Tibial nerve (tissue), 4 donors: ENCODE data around the gene KRT222. TPM values are rescaled to one million over a fixed set of nuclear protein-coding genes. Genes with fewer than 3 reads are reported as not detected.

Experiments used
- DNase-seq, 2 donors: peaks; one replicate each; pipeline ENCODE4 v3.0.0-alpha.2; 2019; ENCODE audit warnings: low spot score in 2 of 2
- H3K27ac ChIP-seq, 4 donors: fragments of 200-600 bp; sonication (generic) in 3 of 4; one replicate each; pipeline ENCODE4 v1.5.1; 2017 to 2019; ENCODE audit warnings: mild to moderate bottlenecking in 1 of 4
- H3K27me3 ChIP-seq, 2 donors: fragments of 200-600 bp; sonication (generic) in 1 of 2; one replicate each; pipeline versions ENCODE4 v1.5.1 to v1.6.0; 2017 to 2019
- H3K36me3 ChIP-seq, 3 donors: fragments of 200-600 bp; sonication (generic); one replicate each; pipeline ENCODE4 v1.5.1; 2018 to 2019
- H3K4me1 ChIP-seq, 4 donors: fragments of 200-600 bp; sonication (generic) in 3 of 4; one replicate each; pipeline ENCODE4 v1.5.1; 2017 to 2019
- H3K4me3 ChIP-seq, 4 donors: fragments of 200-600 bp; sonication (generic) in 3 of 4; one replicate each; pipeline ENCODE4 v1.5.1; 2017 to 2019; ENCODE audit warnings: mild to moderate bottlenecking in 1 of 4, moderate library complexity in 1 of 4
- H3K9me3 ChIP-seq, 4 donors: fragments of 200-600 bp; sonication (generic) in 3 of 4; one replicate each; pipeline ENCODE4 v1.5.1; 2017 to 2019
- EP300 ChIP-seq, 2 donors: sonication (generic); formaldehyde crosslinking; IDR thresholded peaks; one replicate each; pipeline ENCODE4 v1.6.1; 2017; ENCODE audit warnings: antibody characterized with exemption in 2 of 2, mild to moderate bottlenecking in 1 of 2
- POLR2A ChIP-seq, 2 donors: fragments of 450-650 bp; IDR thresholded peaks; one replicate each; pipeline ENCODE4 v1.6.1; 2017; ENCODE audit warnings: antibody characterized with exemption in 2 of 2, mild to moderate bottlenecking in 2 of 2, moderate library complexity in 2 of 2
- WGBS, 2 donors: methylation state at CpG; one replicate each; pipeline ENCODE4 v1.1.5; 2018; 5-methylcytosine and 5-hydroxymethylcytosine counted together
- total RNA-seq, 4 donors: library from RNA; depleted of rRNA; stranded (reverse); fragments of >200 nt; gene quantifications; one replicate each; pipeline ENCODE4 v1.1.0, GENCODE V29; 2016
- TF ChIP-seq, protein P1 (sequence below), 5 experiments: fragments of 200-600 bp in 3 of 5; fragments of 450-650 bp in 2 of 5; sonication (generic) in 3 of 5; IDR thresholded peaks; one replicate each; pipeline ENCODE4 v1.5.1; 2016 to 2019; ENCODE audit warnings: antibody characterized with exemption in 5 of 5, mild to moderate bottlenecking in 3 of 5, moderate library complexity in 2 of 5

Gene KRT222
- total RNA-seq, 4 donors from 2014 or later, result 2.7 to 17.9 (median 7.6) TPM

DNA sequence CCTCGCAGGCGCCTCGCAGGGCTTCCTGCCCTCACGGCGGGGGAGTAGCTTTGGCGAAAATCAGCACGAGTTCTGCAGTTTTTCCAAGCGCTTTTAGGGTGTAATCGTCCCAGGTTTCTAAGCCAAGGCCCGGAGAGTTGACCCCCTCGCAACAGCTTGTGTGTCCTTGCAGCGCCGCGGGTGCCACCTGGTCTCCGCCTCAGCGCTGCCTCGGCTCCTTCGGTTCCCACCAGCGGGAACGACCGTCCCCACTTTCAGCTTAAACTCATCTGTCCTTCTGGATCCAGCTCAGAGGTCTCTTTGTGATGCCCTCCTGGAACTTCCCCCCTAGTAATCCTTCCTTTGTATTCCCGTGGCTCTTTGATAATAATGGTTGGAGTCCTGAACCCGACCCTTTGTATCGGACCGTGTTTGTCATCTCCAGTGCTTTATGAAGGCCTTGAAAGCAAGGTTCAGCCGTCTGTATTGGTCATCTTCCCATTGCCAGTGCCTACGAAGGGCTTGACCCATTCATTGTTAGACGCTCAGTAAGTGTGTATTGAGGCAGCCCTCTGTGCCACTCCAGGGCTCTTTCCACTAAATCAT, 16.5 kb downstream of the KRT222 start:
- Histone ChIP-seq H3K27ac (peak overlapping the region; percentile 94 to 100 (median 98)), H3K9me3 (no peaks in the 10 kb centered on the region), H3K36me3 (peaks cover 0 to 11% (median 0%) of the 10 kb centered on the region in 3 donors), H3K27me3 (no peaks in the 10 kb centered on the region), H3K4me1 (peaks cover 0 to 46% (median 19%) of the 10 kb centered on the region in 4 donors), H3K4me3 (peak overlapping the region; percentile 55 to 95 (median 93))
- no peak for DNase-seq
- 2 to 5% methylated on average over 25 to 28 of the region's 28 CpGs for WGBS, 2 donors
- TF ChIP-seq POLR2A (IDR thresholded peaks at IDR 0.05) (no peak), EP300 (IDR thresholded peaks at IDR 0.05) (no peak)
- TF ChIP-seq, protein P1, sequence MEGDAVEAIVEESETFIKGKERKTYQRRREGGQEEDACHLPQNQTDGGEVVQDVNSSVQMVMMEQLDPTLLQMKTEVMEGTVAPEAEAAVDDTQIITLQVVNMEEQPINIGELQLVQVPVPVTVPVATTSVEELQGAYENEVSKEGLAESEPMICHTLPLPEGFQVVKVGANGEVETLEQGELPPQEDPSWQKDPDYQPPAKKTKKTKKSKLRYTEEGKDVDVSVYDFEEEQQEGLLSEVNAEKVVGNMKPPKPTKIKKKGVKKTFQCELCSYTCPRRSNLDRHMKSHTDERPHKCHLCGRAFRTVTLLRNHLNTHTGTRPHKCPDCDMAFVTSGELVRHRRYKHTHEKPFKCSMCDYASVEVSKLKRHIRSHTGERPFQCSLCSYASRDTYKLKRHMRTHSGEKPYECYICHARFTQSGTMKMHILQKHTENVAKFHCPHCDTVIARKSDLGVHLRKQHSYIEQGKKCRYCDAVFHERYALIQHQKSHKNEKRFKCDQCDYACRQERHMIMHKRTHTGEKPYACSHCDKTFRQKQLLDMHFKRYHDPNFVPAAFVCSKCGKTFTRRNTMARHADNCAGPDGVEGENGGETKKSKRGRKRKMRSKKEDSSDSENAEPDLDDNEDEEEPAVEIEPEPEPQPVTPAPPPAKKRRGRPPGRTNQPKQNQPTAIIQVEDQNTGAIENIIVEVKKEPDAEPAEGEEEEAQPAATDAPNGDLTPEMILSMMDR (IDR thresholded peaks at IDR 0.05), result no peak

DNA sequence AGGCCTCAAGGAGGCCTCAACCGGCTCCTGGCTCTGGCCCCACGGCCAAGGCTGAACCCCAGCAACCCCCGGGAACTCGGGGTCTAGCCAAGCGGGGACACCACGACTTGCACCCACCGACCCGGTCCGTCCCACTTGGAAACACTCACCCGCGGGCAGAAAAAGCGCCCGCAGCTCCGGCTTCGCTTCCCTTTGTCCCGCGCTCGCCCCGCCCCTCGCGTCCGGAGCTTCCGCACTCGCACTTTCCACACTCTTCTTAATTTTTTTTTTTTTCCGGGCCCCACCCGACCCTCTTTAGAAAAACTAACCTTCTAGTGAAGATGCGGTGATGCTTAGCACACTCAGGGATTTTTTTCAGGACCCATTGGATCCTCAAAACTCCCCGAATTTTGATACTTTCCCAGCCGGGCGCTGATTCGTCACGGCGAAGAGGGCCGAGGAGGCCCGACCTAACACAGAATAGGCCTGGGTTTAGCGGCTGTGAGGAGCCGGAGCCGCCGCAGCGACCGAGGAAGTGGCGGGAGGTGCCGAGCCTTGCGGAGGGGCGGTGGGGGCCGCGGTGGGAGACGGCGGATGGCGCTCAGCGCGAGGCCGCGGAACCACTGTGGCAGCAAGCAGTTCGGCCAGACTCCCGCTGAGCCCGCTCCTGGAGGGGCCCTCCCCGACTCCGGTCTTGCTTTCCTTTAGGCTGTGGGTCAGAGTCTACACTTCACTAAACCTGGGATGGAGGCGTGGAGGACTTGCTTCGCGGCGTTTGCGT, 17.2 kb downstream of the KRT222 start, which contains the start of gene SMARCE1:
Gene SMARCE1, minus strand, starts transcription at position 195 of the 760 bp plus-strand sequence. CDS start 2,016 bp downstream, outside the sequence.
- Histone ChIP-seq H3K9me3 (no peaks in the 10 kb centered on the region), H3K27ac (peak within 1 kb of the TSS; percentile 94 to 100 (median 98)), H3K27me3 (no peaks in the 10 kb centered on the region), H3K4me3 (peak within 1 kb of the TSS; percentile 55 to 95 (median 93)), H3K36me3 (peaks cover 0 to 17% (median 0%) of the 10 kb centered on the region in 3 donors), H3K4me1 (peaks cover 0 to 53% (median 19%) of the 10 kb centered on the region in 4 donors)
- TF ChIP-seq EP300 (IDR thresholded peaks at IDR 0.05) (peak in 1 of 2 donors; percentile 71), POLR2A (IDR thresholded peaks at IDR 0.05) (peak in 1 of 2 donors; percentile 37)
- TF ChIP-seq, protein P1 (IDR thresholded peaks at IDR 0.05), result no peak
- 0% methylated on average over 58 to 59 of the region's 64 CpGs for whole genome bisulfite sequencing, 2 donors
- peak; percentile 35 to 55 for DNase-seq

GRCh38 chr17:40646791-40647623, 18.0 kb downstream of the KRT222 start:
- Histone ChIP-seq H3K4me3 (peak overlapping the region; percentile 55 to 95 (median 93)), H3K9me3 (no peaks in the 10 kb centered on the region), H3K36me3 (peaks cover 0 to 23% (median 2%) of the 10 kb centered on the region in 3 donors), H3K27ac (peak overlapping the region; percentile 94 to 100 (median 98)), H3K4me1 (peaks cover 0 to 60% (median 19%) of the 10 kb centered on the region in 4 donors), H3K27me3 (no peaks in the 10 kb centered on the region)
- no peak for DNase-seq
- TF ChIP-seq POLR2A (IDR thresholded peaks at IDR 0.05), result no peak
- no peak for TF ChIP-seq EP300 (IDR thresholded peaks at IDR 0.05)
- TF ChIP-seq, protein P1 (IDR thresholded peaks at IDR 0.05), result no peak
- WGBS, 2 donors, result 7 to 11% methylated on average over 16 to 18 of the region's 18 CpGs

DNA sequence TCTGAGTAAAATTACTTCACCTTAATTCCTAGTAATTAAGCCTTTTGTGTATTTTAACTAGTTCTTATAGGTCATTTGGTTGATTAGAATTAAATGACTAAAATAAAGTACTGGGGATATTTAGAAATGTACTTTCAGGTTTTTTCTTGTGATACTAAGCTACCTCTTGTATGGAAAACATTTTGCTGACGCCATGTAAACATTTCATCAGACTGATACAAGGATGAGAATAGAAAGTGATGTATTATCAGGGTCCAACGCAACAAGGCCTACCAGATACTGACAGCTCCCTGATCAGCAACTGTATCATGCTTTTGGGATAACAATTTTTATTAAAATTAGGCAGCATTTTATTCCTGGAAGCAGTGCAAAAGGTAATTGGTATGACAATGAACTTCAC, 19.0 kb downstream of the KRT222 start:
- H3K4me1 ChIP-seq, result peaks cover 0 to 66% (median 19%) of the 10 kb centered on the region in 4 donors
- TF ChIP-seq POLR2A (IDR thresholded peaks at IDR 0.05), result no peak
- WGBS, 2 donors, result 63 to 66% methylated on average over 2 of the region's 2 CpGs

DNA sequence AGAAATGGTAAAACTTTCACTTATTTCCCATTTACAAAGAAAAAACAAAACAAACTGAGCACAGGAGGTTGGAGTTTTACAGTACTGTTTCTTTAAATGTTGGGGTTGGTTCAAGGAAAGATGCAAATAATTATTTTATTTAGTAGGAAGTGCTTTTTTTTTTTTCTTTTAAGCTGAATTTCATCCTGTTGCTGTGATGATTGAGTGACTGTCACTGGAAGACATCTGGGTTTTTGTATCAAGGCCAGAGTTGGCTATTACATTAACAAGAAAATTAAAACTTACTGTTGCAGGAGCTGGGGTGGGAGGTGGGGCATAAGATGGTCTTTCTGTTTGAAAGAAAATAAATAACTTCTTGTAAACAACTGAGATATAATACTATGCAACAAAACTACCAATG, 19.7 kb downstream of the KRT222 start:
- H3K4me3 ChIP-seq, result no peak overlapping the region
- H3K9me3 ChIP-seq, result no peaks in the 10 kb centered on the region
- peaks cover 0 to 40% (median 6%) of the 10 kb centered on the region in 3 donors for H3K36me3 ChIP-seq
- H3K27ac ChIP-seq, result no peak overlapping the region
- no peak for DNase-seq
- TF ChIP-seq POLR2A (IDR thresholded peaks at IDR 0.05), result no peak
- TF ChIP-seq, protein P1 (IDR thresholded peaks at IDR 0.05), result no peak
- no peak for TF ChIP-seq EP300 (IDR thresholded peaks at IDR 0.05)
- peaks cover 0 to 73% (median 19%) of the 10 kb centered on the region in 4 donors for H3K4me1 ChIP-seq
- no peaks in the 10 kb centered on the region for H3K27me3 ChIP-seq

More for the DNA sequence above, 19.0 kb downstream of the KRT222 start:
- Histone ChIP-seq H3K4me3 (peak overlapping the region in 1 of 4 donors; percentile 94), H3K27me3 (no peaks in the 10 kb centered on the region), H3K27ac (no peak overlapping the region), H3K36me3 (peaks cover 0 to 33% (median 6%) of the 10 kb centered on the region in 3 donors), H3K9me3 (no peaks in the 10 kb centered on the region)
- no peak for DNase-seq
